Esophagus squamous epithelium (tissue), 5 donors: ENCODE data around the gene PPP2R5A. TPM values are rescaled to one million over a fixed set of nuclear protein-coding genes. Genes with fewer than 3 reads are reported as not detected.

Experiments used
- DNase-seq: peaks from one replicate; lab custom pipeline; 2025; lab: John Stamatoyannopoulos, UW
- H3K27ac ChIP-seq, 4 donors: fragments of 200-600 bp; sonication (generic); one replicate each; pipeline ENCODE4 v1.5.1; 2016 to 2019; ENCODE audit warnings: mild to moderate bottlenecking in 1 of 4
- H3K27me3 ChIP-seq, 4 donors: fragments of 200-600 bp; sonication (generic); 1 replicate in 3 of 4; 2 replicates in 1 of 4; pipeline versions ENCODE4 v1.5.1 to v1.6.0; 2017 to 2021; ENCODE audit warnings: antibody characterized with exemption in 1 of 4
- H3K36me3 ChIP-seq, 3 donors: fragments of 200-600 bp; sonication (generic); one replicate each; pipeline ENCODE4 v1.5.1; 2016 to 2019
- H3K4me1 ChIP-seq, 3 donors: fragments of 200-600 bp; sonication (generic); one replicate each; pipeline ENCODE4 v1.5.1; 2017 to 2019
- H3K4me3 ChIP-seq, 4 donors: fragments of 200-600 bp; sonication (generic); 1 replicate in 3 of 4; 2 replicates in 1 of 4; pipeline ENCODE4 v1.5.1; 2016 to 2019; ENCODE audit warnings: mild to moderate bottlenecking in 2 of 4, moderate library complexity in 1 of 4
- H3K9me3 ChIP-seq, 3 donors: fragments of 200-600 bp; sonication (generic); one replicate each; pipeline ENCODE4 v1.5.1; 2016 to 2019
- POLR2A ChIP-seq, 4 donors: fragments of 450-650 bp; IDR thresholded peaks; one replicate each; pipeline ENCODE4 v1.6.1; 2017; ENCODE audit warnings: antibody characterized with exemption in 4 of 4, mild to moderate bottlenecking in 4 of 4, moderate library complexity in 3 of 4
- WGBS, 2 donors: methylation state at CpG; one replicate each; pipeline ENCODE4 v1.1.5; 2018; 5-methylcytosine and 5-hydroxymethylcytosine counted together
- intact Hi-C: fragments of 100-400 bp; cut with DNase I; formaldehyde crosslinking; loops from one replicate; pipeline ENCODE4 v1.15.0; 2022
- total RNA-seq, 4 donors: library from RNA; depleted of rRNA; stranded (reverse); fragments of >200 nt; gene quantifications; one replicate each; pipeline ENCODE4 v1.1.0, GENCODE V29; 2016
- TF ChIP-seq, protein P1 (sequence below), 6 experiments: fragments of 450-650 bp in 4 of 6; fragments of 200-600 bp in 2 of 6; sonication (generic) in 2 of 6; IDR thresholded peaks; one replicate each; pipeline ENCODE4 v1.5.1; 2016 to 2019; ENCODE audit warnings: antibody characterized with exemption in 6 of 6, mild to moderate bottlenecking in 4 of 6, moderate library complexity in 4 of 6
- donor health status: DM: yes; HTN: yes; CAD: no.

The PPP2R5A gene
- total RNA-seq, 4 donors from 2014 or later = 57.5 to 78.8 (median 63.7) TPM

DNA sequence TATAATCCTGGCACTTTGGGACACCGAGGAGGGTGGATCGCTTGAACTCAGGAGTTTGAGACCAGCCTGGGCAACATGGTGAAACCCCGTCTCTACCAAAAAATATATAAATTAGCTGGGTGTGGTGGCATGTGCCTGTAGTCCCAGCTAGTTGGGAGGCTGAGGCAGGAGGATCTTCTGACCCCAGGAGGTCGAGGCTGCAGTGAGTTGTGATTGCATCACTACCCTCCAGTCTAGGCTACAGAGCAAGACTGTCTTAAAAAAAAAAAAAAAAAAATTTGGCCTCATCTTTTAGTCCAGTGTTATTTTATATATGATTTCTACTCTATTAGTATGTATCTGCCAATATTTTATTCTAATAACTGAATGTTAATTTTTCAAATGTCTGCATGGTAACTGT lies 59.7 kb downstream of the PPP2R5A start:
- 89 to 97% methylated on average over 3 to 4 of the region's 4 CpGs for WGBS, 2 donors
- intact Hi-C loops = no loop called here

DNA sequence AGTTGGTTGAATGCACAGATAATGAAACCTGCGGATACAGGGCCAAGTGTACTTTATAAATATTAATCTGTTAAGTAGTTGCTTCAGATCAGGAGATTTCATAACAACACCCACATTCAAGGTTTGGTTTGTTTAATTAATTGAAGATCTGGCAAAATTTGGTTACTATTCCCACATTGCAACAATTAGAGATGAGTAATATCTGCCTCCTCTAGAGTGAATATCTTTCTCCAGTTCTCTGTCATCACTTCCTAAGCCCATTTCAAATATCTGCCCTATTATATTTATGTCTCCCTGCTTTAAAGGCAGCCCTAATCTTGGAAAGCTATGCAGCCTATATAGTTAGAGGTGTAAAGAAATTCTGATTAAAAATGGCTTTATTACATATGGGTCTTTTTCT lies 61.4 kb downstream of the PPP2R5A start:
- Histone ChIP-seq H3K36me3 (peaks cover 0 to 100% (median 23%) of the 10 kb centered on the region in 3 donors), H3K4me1 (peaks cover 0 to 3% (median 0%) of the 10 kb centered on the region in 3 donors), H3K9me3 (no peaks in the 10 kb centered on the region), H3K27ac (no peak overlapping the region), H3K27me3 (no peaks in the 10 kb centered on the region), H3K4me3 (no peak overlapping the region)
- DNase-seq = no peak
- intact Hi-C loops = no loop called here
- 68 to 83% methylated on average over 1 of the region's 1 CpG for WGBS, 2 donors
- TF ChIP-seq, protein P1, sequence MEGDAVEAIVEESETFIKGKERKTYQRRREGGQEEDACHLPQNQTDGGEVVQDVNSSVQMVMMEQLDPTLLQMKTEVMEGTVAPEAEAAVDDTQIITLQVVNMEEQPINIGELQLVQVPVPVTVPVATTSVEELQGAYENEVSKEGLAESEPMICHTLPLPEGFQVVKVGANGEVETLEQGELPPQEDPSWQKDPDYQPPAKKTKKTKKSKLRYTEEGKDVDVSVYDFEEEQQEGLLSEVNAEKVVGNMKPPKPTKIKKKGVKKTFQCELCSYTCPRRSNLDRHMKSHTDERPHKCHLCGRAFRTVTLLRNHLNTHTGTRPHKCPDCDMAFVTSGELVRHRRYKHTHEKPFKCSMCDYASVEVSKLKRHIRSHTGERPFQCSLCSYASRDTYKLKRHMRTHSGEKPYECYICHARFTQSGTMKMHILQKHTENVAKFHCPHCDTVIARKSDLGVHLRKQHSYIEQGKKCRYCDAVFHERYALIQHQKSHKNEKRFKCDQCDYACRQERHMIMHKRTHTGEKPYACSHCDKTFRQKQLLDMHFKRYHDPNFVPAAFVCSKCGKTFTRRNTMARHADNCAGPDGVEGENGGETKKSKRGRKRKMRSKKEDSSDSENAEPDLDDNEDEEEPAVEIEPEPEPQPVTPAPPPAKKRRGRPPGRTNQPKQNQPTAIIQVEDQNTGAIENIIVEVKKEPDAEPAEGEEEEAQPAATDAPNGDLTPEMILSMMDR (IDR thresholded peaks at IDR 0.05) = no peak
- TF ChIP-seq POLR2A (IDR thresholded peaks at IDR 0.05) = no peak

More for the DNA sequence above, 59.7 kb downstream of the PPP2R5A start:
- no peaks in the 10 kb centered on the region for H3K27me3 ChIP-seq
- H3K4me3 ChIP-seq = no peak overlapping the region
- no peak overlapping the region for H3K27ac ChIP-seq
- H3K4me1 ChIP-seq = peaks cover 0 to 3% (median 0%) of the 10 kb centered on the region in 3 donors
- no peaks in the 10 kb centered on the region for H3K9me3 ChIP-seq
- TF ChIP-seq POLR2A (IDR thresholded peaks at IDR 0.05) = no peak
- TF ChIP-seq, protein P1 (IDR thresholded peaks at IDR 0.05) = no peak
- H3K36me3 ChIP-seq = peaks cover 0 to 98% (median 23%) of the 10 kb centered on the region in 3 donors
- DNase-seq = no peak

DNA sequence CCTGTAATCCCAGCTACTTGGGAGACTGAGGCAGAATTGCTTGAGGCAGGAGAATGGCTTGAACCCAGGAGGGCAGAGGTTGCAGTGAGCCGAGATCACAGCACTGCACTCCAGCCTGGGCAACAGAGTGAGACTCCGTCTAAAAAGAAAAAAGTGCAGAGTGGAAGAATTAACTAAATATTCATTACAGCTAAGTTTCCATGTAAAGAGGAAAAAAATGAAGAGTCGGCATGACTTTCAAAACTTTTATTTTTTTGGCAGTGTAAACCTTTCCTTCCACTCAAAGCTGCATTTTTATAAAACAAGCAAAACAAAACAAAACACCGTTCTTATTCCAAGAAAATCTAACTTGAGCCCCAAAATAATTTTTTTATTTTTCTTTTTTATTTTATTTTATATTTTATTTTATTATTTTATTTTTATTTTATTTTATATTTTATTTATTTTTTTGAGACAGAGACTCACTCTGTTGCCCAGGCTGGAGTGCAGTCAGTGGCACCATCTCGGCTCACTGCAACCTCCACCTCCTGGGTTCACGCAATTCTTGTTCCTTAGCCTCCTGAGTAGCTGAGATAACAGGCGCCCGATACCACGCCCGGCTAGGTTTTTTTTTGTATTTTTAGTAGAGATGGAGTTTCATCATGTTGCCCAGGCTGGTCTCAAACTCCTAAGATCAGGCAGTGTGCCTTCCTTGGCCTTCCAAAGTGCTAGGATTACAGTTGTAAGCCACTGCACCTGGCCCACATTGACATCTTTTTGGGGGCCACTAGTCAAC lies 66.6 kb downstream of the PPP2R5A start:
- no peaks in the 10 kb centered on the region for H3K9me3 ChIP-seq
- DNase-seq = no peak
- intact Hi-C loops = no loop called here
- TF ChIP-seq, protein P1 (IDR thresholded peaks at IDR 0.05) = no peak
- TF ChIP-seq POLR2A (IDR thresholded peaks at IDR 0.05) = no peak
- WGBS, 2 donors = 90 to 92% methylated on average over 10 of the region's 10 CpGs
- H3K36me3 ChIP-seq = peaks cover 0 to 94% (median 26%) of the 10 kb centered on the region in 3 donors
- no peak overlapping the region for H3K4me3 ChIP-seq
- H3K27me3 ChIP-seq = no peaks in the 10 kb centered on the region
- H3K4me1 ChIP-seq = no peaks in the 10 kb centered on the region
- no peak overlapping the region for H3K27ac ChIP-seq

DNA sequence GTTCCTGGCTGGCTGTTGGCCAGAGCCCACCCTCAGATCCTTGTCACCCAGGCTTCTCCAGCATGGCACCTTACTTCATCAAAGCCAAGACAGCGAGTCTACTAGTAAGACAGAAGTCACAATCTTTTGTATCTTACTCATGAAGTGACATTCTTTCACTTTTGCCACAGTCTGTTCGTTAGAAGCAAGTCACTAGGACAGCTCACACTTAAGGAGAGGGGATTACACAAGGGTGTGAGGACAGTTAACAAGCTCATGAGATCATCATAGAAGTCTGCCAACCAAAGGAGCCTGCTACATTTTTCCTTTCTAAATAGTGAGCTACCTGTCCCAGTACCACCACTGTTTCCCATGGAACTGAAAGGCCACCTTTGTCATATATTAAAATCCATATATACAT lies 68.0 kb downstream of the PPP2R5A start:
- H3K4me3 ChIP-seq = no peak overlapping the region
- 77 to 85% methylated on average over 2 of the region's 2 CpGs for WGBS, 2 donors
- no peaks in the 10 kb centered on the region for H3K4me1 ChIP-seq
- TF ChIP-seq, protein P1 (IDR thresholded peaks at IDR 0.05) = no peak
- TF ChIP-seq POLR2A (IDR thresholded peaks at IDR 0.05) = no peak
- DNase-seq = no peak
- H3K9me3 ChIP-seq = no peaks in the 10 kb centered on the region
- peaks cover 0 to 94% (median 26%) of the 10 kb centered on the region in 3 donors for H3K36me3 ChIP-seq
- H3K27me3 ChIP-seq = no peaks in the 10 kb centered on the region
- no peak overlapping the region for H3K27ac ChIP-seq
- intact Hi-C loops = no loop called here

DNA sequence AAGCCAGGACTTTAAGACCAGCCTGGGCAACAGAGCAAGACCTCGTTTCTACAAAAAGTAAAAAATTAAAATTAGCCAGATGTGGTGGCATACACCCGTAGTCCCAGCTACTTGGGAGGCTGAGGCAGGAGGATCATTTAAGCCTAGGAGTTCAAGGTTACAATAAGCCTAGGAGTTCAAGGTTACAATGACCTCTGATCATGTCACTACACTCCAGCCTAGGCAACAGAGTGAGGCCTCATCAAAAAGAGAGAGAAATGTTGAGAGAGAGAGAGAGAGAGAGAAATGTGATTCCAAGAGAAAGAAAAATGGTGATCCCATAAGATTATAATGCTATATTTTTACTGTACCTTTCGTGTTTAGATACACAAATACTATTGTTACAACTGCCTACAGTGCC lies 69.3 kb downstream of the PPP2R5A start:
- H3K36me3 ChIP-seq = peaks cover 0 to 94% (median 25%) of the 10 kb centered on the region in 3 donors
- DNase-seq = no peak
- H3K9me3 ChIP-seq = no peaks in the 10 kb centered on the region
- TF ChIP-seq, protein P1 (IDR thresholded peaks at IDR 0.05) = no peak
- no peak for TF ChIP-seq POLR2A (IDR thresholded peaks at IDR 0.05)
- H3K27ac ChIP-seq = no peak overlapping the region
- intact Hi-C loops = no loop called here
- no peaks in the 10 kb centered on the region for H3K4me1 ChIP-seq
- no peaks in the 10 kb centered on the region for H3K27me3 ChIP-seq
- no peak overlapping the region for H3K4me3 ChIP-seq
- 90 to 92% methylated on average over 3 of the region's 3 CpGs for WGBS, 2 donors
